GM21737 (cell line): Measurements from ENCODE around the gene HBS1L.

Source experiments
- ATAC-seq: cut with Tn5 transposase; IDR thresholded peaks from one replicate; pipeline ENCODE4 v1.9.1; 2021; ENCODE audit warnings: mild to moderate bottlenecking, moderate library complexity; ENCODE audit not compliant: unreplicated experiment

The HBS1L gene

DNA sequence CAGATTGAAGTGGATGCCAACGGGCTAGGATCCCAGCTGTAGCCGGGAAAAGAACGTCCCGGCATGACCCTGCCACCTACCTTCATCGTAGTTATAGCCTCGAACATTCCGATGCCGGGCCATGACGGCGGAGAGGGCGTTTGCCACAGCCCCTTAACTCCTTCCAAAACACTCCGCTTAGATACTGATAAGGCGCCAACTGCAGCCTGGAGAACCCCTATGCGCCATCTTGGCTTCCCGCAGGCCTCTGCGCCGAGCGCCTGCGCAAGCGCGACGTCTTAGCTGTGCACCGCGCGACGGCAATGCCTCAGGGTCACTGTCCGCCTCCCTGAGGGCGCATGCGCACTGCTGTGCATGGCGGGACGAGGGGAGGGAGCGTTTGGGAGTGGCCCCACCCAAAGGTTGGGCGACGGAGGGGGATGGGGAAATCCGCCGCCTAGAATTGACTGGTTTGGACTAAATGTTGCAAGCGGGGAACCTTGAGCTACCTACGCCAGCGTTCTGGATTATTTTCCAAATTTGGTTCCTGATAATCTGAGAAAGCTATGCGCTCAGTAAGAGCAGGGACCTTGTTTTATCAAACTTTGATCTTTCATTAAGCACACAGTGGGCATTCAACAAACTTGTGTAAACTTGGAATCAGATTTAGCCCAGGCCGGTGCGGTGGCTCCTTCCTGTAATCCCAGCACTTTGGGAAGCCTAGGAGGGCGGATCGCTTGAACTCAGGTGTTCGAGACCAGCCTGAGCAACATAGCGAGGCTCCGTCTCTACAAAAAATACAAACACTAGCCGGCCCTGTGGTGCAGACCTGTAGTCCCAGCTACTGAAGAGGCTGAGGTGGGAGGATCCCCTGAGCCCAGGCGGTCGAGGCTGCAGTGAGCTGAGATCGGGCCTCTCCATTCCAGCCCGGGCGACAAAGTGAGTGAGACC is at the start of gene HBS1L:
TSS of gene HBS1L (minus strand) at position 254 of the 930 bp plus-strand sequence. CDS start at position 123, 131 bp downstream.
- peak; percentile 98 for ATAC-seq

DNA sequence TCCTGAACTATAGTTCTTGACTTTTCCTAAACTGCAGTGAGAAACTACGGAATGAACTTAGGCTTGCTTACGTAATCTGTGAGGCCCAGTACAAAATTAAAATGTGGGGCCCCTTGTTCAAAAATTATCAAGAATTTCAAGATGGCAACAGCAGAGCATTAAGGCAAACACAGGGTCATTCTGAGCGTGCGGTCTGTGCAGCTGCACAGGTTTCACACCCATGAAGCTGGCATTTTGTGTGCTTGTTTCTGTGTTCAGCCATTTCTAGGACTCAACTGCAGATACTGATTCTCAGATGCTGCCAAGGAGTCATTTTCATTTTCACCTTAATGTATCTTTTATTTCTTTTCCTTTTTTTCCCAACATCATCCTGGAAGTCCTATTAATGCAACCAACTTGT is 49.6 kb upstream of the HBS1L start:
- ATAC-seq = no peak

DNA sequence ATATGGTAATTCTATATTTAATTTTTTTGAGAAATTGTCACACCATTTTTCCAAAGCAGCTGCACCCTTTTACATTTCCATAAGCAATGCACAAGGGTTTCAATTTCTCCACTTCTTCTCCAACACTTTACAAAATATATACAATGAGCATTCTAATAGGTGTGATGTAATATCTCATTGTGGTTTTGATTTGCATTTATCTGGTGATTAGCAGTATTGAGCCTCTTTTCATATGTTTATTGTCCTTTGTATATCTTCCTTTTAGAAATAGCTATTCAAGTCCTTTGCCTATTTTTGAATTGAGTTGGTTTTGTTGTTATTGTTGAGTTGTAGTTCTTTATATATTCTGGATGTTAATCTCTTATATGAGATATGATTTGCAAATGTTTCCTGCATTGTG is 47.6 kb upstream of the HBS1L start:
- no peak for ATAC-seq

DNA sequence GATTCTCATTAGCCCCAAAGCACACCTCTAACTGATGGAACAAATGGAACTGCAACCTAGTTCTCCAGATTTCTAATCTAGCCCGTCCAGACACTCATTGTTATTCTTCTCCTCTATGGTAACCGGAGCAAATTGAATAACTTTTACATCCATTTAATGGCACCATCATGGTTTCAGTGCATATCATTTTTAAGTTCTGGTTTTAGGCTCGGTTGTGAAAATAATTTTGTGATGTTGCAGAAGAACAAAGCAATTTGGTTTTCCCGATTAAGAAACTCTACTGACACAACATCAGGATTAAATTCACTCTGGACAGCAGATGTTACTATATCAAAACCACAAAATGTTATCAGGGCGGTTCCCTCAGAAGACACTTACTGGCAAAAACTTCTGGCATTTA is 42.5 kb upstream of the HBS1L start:
- ATAC-seq = no peak

DNA sequence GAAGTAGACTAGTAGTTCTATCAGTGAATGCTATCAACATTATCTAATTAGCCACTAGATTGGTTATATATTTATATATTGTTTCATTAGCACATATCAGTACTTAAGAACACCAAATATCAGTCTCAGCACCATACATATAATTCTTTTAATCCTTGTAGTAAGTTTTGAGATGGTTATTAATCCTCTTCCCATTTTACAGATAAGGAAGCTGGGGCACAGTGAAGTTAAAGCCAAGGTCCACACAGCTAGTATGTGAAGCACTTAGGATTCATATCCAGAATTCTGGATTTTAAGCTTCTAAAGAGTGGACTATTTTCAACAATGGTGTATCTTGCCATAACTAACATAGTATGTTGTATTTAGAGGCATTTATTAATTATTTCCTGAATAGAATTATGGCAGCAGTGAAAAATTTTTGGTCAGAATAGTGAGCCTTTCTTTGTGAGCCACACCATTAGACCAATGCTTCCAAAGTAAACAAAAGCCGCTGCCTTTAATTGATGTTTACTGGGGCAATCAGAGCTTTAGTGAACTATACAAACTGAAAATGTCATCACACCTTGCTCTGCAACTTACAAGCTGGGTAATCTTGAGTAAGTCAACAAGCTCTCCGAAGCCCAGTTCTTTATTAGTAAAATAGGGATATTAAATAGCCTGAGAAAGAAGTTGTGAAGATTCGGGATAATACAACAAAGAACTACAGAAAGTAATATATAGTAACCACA is 41.9 kb upstream of the HBS1L start:
- ATAC-seq = no peak

DNA sequence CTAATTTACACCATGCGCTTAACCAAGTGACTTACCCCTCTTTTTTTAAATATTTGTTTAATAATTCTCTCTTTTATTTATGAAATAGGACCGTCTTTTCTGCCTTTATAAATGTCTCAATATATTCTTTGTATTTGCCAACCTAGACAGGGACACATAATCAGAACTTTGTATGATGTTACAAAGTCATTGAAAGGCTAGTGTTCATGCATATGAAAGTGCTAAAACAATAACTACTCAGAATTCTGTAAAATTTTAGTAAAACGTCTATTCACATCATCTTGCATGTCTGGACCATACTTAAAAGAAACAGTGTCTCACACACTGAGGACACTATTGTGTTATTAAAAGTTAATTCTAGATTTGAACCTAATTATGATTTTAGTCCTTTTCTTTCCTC is 41.1 kb upstream of the HBS1L start:
- ATAC-seq = no peak

DNA sequence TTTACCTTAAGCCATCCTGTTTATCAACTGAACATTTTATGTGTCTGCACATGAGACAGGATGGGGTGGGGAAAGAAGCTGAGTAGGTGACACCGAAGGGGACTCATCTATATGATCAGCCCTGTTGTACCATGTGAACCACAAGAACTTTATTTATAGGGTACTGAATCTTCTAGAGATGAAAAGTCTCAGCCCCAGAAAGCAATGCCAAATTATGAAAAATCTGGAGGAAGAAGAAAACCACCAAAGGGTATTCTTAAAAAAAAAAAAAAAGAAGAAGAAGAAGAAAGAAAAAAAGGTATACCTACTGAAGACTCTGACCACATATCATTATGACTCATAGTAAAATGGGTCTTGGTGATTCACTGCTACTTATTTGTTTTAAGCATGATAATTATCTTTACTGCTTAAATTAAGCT is 39.8 kb upstream of the HBS1L start:
- no peak for ATAC-seq

DNA sequence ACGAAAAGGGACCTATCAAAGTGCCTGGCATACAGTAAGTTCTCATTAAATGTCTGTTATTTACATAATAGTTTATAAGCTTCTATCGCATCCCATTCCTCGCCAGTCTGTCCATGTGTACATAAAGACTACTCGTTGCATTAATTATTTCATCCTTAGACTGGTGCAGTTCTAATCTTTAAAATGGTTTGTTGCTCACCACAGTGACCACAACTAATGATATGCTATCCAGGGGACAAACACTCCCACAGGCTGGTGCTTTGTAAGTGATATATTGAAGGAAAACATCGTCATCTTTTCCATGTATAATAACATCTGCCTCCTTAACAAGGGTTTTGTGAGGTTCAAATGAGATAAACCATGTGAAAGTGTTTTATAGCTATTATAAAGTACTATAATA is 39.0 kb upstream of the HBS1L start:
- ATAC-seq = no peak

DNA sequence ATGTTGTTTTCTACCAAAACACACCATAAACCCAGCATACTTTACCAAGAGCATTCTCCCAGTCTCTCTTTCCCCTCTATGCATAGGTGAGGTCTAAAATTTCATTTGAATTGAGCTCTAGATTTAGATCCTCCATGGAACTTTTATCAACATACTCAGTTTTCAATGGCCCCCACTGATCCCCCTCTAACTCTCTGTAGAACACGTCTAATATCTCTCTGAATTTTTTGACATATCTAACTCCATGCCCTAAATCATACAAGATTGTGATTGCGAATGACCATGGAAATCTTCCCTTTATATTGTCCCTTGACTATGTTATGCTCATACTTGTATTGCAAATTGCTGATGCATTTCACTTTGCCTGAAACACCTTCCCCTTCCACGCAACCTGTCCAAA is 38.1 kb upstream of the HBS1L start:
- no peak for ATAC-seq

DNA sequence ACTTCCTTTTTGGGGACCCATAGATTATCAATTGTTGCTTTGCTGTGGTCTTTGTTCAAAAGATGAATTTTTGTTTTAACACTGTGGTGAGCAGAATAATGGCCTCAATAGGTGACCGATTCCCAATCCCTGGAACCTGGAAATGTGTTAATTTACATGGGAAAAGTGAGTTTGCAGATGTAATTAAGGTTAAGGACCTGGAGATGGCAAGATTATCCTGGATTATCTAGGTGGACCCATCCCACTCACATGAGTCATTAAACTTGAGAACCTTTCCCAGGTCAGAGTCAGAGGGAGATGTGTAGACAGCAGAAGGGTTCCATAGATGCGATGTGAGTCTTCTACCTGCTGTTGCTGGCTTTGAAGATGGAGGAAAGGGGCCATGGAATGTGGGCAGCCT is 36.2 kb upstream of the HBS1L start:
- ATAC-seq = no peak

DNA sequence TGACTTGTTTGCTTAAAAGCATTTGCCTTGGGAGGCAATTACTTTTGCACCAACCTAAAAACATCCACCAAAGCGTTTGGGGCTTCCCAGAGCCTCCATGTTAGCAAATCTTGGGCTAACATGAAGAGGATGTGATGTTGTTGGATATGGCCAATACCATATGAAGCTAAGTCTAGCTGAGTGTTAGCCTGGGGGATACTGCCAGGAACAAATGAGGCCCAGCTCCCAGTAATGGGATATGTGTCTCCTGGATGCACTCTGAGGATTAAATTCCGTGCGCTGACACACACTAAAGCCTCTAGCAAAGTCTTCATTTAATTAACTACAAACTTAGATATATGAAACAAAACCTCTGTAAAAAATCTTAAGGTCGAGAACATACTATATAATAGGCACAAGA is 35.3 kb upstream of the HBS1L start:
- ATAC-seq = no peak

DNA sequence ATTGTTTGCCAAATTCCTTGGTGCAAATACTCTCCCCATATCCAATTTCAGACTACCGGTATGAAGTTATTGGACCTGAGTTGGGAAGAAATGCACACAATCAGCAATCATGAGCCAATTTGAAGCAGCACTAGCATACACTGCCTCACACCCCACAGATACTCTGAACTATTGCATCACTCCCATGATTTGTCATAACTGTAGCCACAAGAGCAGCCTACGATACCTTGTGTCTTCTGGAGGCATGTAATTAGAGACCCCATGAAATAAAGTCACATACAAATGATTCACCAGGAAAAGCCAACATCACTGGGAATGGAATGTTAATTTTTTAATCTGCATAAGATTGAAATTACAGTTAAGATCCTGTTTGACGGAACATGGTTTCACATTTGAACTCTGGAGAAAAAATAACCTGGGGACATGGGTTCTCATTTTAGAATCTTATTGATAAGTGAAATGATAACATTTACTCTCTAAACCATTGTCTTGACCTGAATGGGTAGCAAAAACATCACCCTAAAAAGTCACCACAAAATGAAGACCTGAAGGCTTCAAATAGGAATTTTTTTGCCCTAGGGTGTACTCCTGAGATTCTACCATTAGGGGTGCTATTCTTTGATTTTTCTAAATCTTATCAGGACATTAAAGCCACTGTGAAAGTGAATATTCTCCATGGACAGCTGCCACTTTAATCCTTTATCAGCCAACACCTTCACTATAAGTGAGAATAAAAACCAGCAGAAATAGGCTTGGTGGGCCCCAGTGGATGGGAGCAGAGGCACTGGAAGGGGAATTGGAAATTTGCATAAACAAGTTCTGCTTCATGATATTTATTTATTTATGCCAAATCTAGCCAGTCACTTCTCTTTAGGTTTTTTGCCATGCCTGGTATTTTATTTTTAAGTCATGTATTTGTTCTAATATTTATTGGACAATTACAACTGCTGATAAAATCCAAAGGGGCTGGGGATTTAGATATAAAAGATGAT is 34.5 kb upstream of the HBS1L start:
- ATAC-seq = peak; percentile 67

DNA sequence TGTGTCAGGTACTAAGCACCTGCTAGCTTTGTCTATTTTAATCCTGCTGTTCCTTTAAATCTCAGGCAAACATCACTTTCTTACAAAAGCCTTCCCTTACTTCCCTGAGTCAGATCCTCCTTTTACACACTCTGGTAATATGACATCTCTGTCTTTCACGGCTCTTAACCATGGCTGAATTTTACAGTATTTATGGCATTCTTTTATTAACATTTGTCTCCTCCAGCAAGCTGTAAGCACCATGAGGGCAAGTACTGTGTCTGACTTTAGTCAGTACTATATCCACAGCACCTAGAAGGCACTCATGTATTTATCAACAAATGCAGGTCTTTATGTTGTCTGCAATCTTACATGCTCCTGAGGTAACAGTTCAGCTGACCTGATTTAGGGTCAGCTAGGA is 33.7 kb upstream of the HBS1L start:
- peak; percentile 4 for ATAC-seq

DNA sequence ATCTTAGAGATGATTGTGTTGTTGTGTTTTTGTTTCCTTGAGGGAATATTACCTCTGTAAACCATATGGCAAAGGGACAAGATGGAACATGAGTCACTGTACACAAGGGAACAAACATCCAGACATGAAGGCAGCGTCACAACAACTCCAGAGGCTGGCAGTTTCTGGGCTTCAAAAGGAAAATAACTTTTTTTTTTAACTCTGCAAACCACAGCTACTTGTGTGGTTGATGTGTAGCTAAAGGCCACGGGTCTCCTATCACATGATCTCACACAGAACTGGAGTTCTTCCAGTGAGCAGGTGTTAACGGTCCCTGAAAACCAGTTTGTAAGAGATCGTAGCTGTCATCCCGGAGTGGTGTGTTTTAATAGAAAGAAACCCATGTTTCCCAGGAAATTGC is 33.2 kb upstream of the HBS1L start:
- ATAC-seq = no peak

DNA sequence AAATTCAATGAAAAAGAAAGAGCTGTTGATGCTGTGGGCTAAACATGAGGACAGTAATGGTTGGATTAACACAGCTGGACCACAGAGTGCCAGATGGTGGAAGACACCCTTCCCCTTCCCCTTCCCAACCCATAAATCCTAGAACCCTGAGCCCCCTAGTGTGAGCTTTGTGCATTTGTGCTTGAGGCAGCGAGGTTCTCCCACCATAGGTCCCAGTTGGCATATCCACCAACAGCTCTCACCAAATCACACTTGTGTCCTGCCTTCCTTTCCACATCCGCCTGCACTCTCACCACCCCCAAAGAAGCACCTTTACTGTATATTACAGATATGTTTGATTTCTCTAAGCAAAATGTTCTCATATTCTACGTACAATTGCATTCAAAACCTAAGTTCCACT is 32.8 kb upstream of the HBS1L start:
- ATAC-seq = peak; percentile 36

DNA sequence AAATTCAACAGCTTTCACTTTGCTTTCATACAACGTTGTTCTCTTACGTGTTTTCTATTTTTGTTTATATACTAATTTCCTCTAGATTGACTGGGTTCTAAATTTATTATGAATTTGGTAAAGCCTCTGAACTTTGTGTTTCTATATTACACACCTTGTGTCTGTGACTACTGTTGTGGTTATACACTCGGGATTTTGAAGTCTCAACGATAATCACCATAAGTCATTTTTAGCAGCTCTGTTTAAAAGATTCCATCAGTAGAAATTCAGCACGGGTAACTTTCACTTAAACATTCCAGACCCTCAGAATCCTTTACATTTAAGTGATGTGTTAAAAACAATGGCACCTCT is 31.8 kb upstream of the HBS1L start:
- ATAC-seq = no peak

DNA sequence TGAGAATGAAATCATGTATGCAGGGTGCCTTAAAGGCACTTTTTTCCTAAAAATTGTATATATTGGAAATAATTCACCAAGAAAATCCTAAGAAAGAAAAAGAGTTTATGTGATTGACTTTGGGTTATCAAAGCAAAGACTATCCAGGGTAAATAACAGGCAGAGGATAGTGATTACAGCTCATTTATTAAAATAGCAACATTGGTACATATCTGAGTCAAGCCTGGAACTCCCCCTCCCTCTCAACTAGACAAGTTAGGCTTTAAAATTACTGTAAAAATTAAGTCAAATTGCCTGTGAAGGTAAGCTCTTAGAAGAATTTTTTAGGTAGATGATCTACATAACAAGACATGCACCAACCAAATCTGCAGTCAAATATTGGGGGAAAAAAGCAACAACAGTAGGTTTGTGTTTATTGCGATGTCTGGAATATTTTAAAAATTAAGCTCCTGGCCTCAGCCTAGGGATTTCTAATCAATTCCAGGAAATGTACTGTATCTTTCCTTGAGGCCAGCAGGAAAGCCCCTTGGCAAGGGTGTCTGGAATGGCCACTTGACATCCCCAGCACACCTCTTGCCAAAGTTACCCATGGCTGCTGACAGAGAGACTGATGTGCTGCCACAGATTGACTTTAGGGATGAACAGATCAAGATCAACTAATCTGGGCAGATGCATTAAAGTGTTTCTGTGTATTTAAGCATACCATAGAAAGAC is 31.2 kb upstream of the HBS1L start:
- no peak for ATAC-seq

DNA sequence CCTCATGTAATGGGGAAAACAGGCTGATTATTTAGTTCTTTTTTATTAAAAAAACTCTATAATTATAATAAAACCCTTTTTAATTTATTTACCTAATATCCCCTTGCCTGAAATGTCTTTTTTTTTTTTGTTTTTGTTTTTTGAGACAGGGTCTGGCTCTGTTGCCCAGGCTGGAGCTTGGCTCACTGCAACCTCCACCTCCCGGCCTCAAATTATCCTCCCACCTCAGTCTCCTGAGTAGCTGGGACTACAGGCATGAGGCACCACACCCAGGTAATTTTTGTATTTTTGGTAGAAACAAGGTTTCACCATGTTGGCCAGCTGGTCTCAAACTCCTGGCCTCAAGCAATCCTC is 30.3 kb upstream of the HBS1L start:
- ATAC-seq = no peak

DNA sequence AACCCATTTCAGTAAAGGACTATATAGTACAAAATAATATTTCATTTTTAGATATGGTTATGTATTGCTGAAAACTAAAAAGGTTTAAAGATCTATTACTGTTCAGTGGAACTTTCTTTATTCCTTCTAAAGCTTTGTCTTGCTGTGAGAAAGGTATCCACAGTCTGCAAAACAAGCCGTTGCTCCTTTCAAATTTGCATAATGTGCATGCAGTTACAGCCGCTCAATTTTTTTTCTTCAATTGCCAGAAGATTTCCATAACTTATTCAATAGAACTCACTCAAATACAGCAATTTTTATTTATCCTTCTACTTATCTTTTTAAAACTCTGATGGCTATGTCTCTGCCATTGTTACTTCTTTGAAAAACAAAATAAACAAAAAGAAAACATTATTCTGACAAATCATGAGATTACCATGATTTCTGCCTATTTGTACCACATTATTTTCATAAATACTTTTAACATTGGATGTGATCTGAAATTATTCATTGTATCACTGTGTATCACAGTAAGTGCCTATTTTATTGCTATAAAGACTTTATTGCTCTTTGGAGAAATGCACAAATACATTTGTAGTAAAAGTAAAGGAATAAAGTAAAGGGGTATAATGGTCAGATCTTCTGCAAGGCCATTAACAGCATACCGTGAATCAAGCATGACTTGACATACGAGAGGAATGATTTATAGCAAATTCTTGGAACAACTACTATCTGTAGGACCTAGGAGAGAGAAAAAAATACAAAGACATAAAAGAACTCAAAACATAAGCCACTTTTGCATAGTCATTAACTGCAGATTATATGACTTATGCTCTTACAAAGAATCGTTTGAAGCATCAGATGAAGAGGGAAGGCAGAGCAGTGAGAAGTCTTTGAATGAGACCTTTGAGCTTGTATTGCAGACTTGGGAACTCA is 29.6 kb upstream of the HBS1L start:
- ATAC-seq = no peak
